Prostate gland (tissue), 2 donors: ENCODE measurements around the gene MGLL. TPM values are rescaled to one million over a fixed set of nuclear protein-coding genes. Genes with fewer than 3 reads are reported as not detected.

Experiments
- DNase-seq: peaks from one replicate; pipeline ENCODE4 v3.0.0-alpha.2; 2019; ENCODE audit warnings: low spot score
- H3K27ac ChIP-seq, 2 donors: fragments of 200-600 bp; sonication (generic); 2 replicates each; pipeline ENCODE4 v1.5.1; 2017 to 2019
- H3K27me3 ChIP-seq: fragments of 200-600 bp; sonication (generic); replicated peaks from 2 replicates; pipeline ENCODE4 v1.5.1; 2019; ENCODE audit not compliant: insufficient read depth
- H3K36me3 ChIP-seq, 2 donors: fragments of 200-600 bp; sonication (generic); 1 replicate in 1 of 2; 2 replicates in 1 of 2; pipeline versions ENCODE4 v1.5.1 to v1.8.1; 2017 to 2019
- H3K4me1 ChIP-seq: fragments of 200-600 bp; sonication (generic); replicated peaks from 2 replicates; pipeline ENCODE4 v1.5.1; 2019
- H3K4me3 ChIP-seq, 2 donors: fragments of 200-600 bp; sonication (generic); 2 replicates each; pipeline ENCODE4 v1.5.1; 2017 to 2019
- H3K9me3 ChIP-seq: fragments of 200-600 bp; sonication (generic); 2 replicates; pipeline ENCODE4 v1.5.1; 2017
- CTCF ChIP-seq, 4 experiments: fragments of 200-600 bp in 2 of 4; fragments of 450-650 bp in 2 of 4; sonication (generic) in 2 of 4; IDR thresholded peaks; 1 replicate in 3 of 4; 2 replicates in 1 of 4; pipeline ENCODE4 v1.5.1; 2016 to 2019; ENCODE audit warnings: antibody characterized with exemption in 4 of 4, mild to moderate bottlenecking in 2 of 4, moderate library complexity in 2 of 4
- POLR2A ChIP-seq: fragments of 450-650 bp; IDR thresholded peaks from one replicate; pipeline ENCODE4 v1.6.1; 2016; ENCODE audit warnings: antibody characterized with exemption, mild to moderate bottlenecking
- POLR2AphosphoS5 ChIP-seq: sonication (generic); formaldehyde crosslinking; IDR thresholded peaks from one replicate; pipeline ENCODE4 v1.6.1; 2017; ENCODE audit warnings: antibody characterized with exemption
- WGBS: methylation state at CpG from one replicate; pipeline ENCODE4 v1.1.5; 2018; 5-methylcytosine and 5-hydroxymethylcytosine counted together
- intact Hi-C: fragments of 100-400 bp; cut with DNase I; formaldehyde crosslinking; loops from one replicate; pipeline ENCODE4 v1.14.2; 2022
- total RNA-seq, 2 donors: library from RNA; depleted of rRNA; stranded (reverse); fragments of >200 nt; gene quantifications; one replicate each; pipeline ENCODE4 v1.1.0, GENCODE V29; 2016

Gene MGLL
- total RNA-seq, 2 donors from 2014 or later = 20.0 to 31.8 TPM

- H3K27ac ChIP-seq = no peak overlapping the region
- no peaks in the 10 kb centered on the region for H3K36me3 ChIP-seq
- no peaks in the 10 kb centered on the region for H3K4me1 ChIP-seq
- DNase-seq = no peak
- no peak overlapping the region for H3K4me3 ChIP-seq
- no peaks in the 10 kb centered on the region for H3K9me3 ChIP-seq
- 93% methylated on average over 2 of the region's 2 CpGs for WGBS
- no peaks in the 10 kb centered on the region for H3K27me3 ChIP-seq
- intact Hi-C loops = loop anchor here (10.0 kb wide), 1 partner anchor 131 kb away; no protein-coding TSS in a partner anchor
- TF ChIP-seq POLR2A (no peak), CTCF (IDR thresholded peaks at IDR 0.05) (no peak), POLR2AphosphoS5 (no peak)
These were observed 11.1 kb upstream of the MGLL start for GRCh38 chr3:127833281-127834032.

GRCh38 chr3:127831723-127832172, 9.4 kb upstream of the MGLL start:
- no peaks in the 10 kb centered on the region for H3K27me3 ChIP-seq
- H3K9me3 ChIP-seq = no peaks in the 10 kb centered on the region
- H3K4me1 ChIP-seq = no peaks in the 10 kb centered on the region
- H3K27ac ChIP-seq = no peak overlapping the region
- 62% methylated on average over 4 of the region's 4 CpGs for WGBS
- intact Hi-C loops = loop anchor here (10.0 kb wide), 1 partner anchor 133 kb away; no protein-coding TSS in a partner anchor
- H3K36me3 ChIP-seq = no peaks in the 10 kb centered on the region
- no peak for DNase-seq
- no peak overlapping the region for H3K4me3 ChIP-seq
- TF ChIP-seq POLR2AphosphoS5 (no peak), CTCF (IDR thresholded peaks at IDR 0.05) (peak in 3 of 4 experiments; percentile 46 to 58 (median 48))

- Histone ChIP-seq H3K27ac (no peak overlapping the region), H3K9me3 (no peaks in the 10 kb centered on the region), H3K27me3 (no peaks in the 10 kb centered on the region), H3K4me3 (no peak overlapping the region), H3K36me3 (no peaks in the 10 kb centered on the region), H3K4me1 (no peaks in the 10 kb centered on the region)
- intact Hi-C loops = loop anchor here (10.0 kb wide), 1 partner anchor 255 kb away; no protein-coding TSS in a partner anchor
- no peak for DNase-seq
- 100% methylated on average over 1 of the region's 1 CpG for WGBS
- TF ChIP-seq POLR2A (no peak), CTCF (IDR thresholded peaks at IDR 0.05) (no peak), POLR2AphosphoS5 (no peak)
These were observed 7.2 kb upstream of the MGLL start for GRCh38 chr3:127829537-127829936.

- intact Hi-C loops = loop anchor here (10.0 kb wide), 1 partner anchor 253 kb away; no protein-coding TSS in a partner anchor
- H3K4me3 ChIP-seq = no peak overlapping the region
- no peaks in the 10 kb centered on the region for H3K27me3 ChIP-seq
- H3K27ac ChIP-seq = no peak overlapping the region
- TF ChIP-seq POLR2A (no peak), POLR2AphosphoS5 (no peak), CTCF (IDR thresholded peaks at IDR 0.05) (no peak)
- DNase-seq = no peak
- WGBS = 88% methylated on average over 2 of the region's 2 CpGs
- H3K9me3 ChIP-seq = no peaks in the 10 kb centered on the region
- H3K4me1 ChIP-seq = no peaks in the 10 kb centered on the region
- H3K36me3 ChIP-seq = no peaks in the 10 kb centered on the region
These were observed 5.5 kb upstream of the MGLL start for GRCh38 chr3:127827808-127828207.

- 91% methylated on average over 3 of the region's 3 CpGs for WGBS
- Histone ChIP-seq H3K4me1 (peaks cover 4% of the 10 kb centered on the region), H3K36me3 (no peaks in the 10 kb centered on the region), H3K4me3 (no peak overlapping the region), H3K27me3 (no peaks in the 10 kb centered on the region), H3K9me3 (no peaks in the 10 kb centered on the region), H3K27ac (no peak overlapping the region)
- intact Hi-C loops = loop anchor here (10.0 kb wide), 1 partner anchor 251 kb away; no protein-coding TSS in a partner anchor
- TF ChIP-seq CTCF (IDR thresholded peaks at IDR 0.05) (no peak), POLR2AphosphoS5 (no peak), POLR2A (no peak)
- DNase-seq = no peak
These were observed 3.4 kb upstream of the MGLL start for GRCh38 chr3:127825756-127826155.
